Thoracic aorta (tissue), 2 donors: ENCODE data around the gene DZIP3. TPM values are rescaled to one million over a fixed set of nuclear protein-coding genes. Genes with fewer than 3 reads are reported as not detected.

ENCODE experiments used
- ATAC-seq: fragments of 150-250 bp; one replicate; pipeline ENCODE4 v1.8.0; 2017; ENCODE audit warnings: low read depth; ENCODE audit not compliant: insufficient number of reproducible peaks, low FRiP score
- DNase-seq: peaks from one replicate; pipeline ENCODE4 v3.0.0-alpha.2; 2020; ENCODE audit warnings: low spot score
- H3K27ac ChIP-seq, 2 donors: fragments of 200-600 bp; sonication (generic); 1 replicate in 1 of 2; 2 replicates in 1 of 2; pipeline ENCODE4 v1.5.1; 2016; ENCODE audit warnings: mild to moderate bottlenecking in 2 of 2, moderate library complexity in 2 of 2
- H3K27me3 ChIP-seq: fragments of 200-600 bp; sonication (generic); replicated peaks from 2 replicates; pipeline ENCODE4 v1.6.0; 2016; ENCODE audit warnings: mild to moderate bottlenecking; ENCODE audit not compliant: insufficient read depth
- H3K36me3 ChIP-seq: fragments of 200-600 bp; sonication (generic); one replicate; pipeline ENCODE4 v1.5.1; 2016
- H3K4me1 ChIP-seq, 2 donors: fragments of 200-600 bp; sonication (generic); 1 replicate in 1 of 2; 2 replicates in 1 of 2; pipeline versions ENCODE4 v1.5.1 to v1.6.0; 2016; ENCODE audit warnings: low read depth in 2 of 2, mild to moderate bottlenecking in 1 of 2; ENCODE audit not compliant: control insufficient read depth in 1 of 2
- H3K4me3 ChIP-seq: fragments of 200-600 bp; sonication (generic); 2 replicates; pipeline ENCODE4 v1.5.1; 2016; ENCODE audit warnings: mild to moderate bottlenecking
- H3K9me3 ChIP-seq: fragments of 200-600 bp; sonication (generic); 2 replicates; pipeline ENCODE4 v1.5.1; 2016
- total RNA-seq, 2 donors: library from RNA; depleted of rRNA; stranded (reverse); fragments of >200 nt; gene quantifications; one replicate each; pipeline versions ENCODE4 v1.1.0 to v1.2.3, GENCODE V29; 2016
- TF ChIP-seq, protein P1 (sequence below): fragments of 200-600 bp; sonication (generic); IDR thresholded peaks from one replicate; pipeline ENCODE4 v1.5.1; 2019; ENCODE audit warnings: antibody characterized with exemption

The DZIP3 gene
- total RNA-seq, 2 donors from 2014 or later = 9.3 to 10.2 TPM

DNA sequence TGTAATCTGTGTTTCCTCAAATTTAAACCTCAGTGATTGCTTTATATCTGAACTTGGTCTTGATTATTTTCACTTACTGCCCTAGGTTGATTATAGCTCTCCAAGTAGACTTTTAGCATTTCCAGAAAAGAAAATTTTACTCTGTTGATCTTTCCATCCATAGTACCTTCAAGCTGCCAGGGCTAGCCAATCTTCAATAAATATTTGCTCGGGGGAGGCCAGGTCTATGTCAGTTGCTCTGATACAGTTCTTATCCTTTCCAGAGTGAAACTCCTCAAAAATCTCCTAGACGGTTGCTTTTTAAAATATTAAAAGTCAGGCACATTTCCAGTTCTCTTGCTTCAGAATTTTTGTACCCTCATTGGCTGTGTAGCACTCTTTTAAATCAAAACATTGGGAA is 128.9 kb downstream of the DZIP3 start:
- Histone ChIP-seq H3K4me3 (no peak overlapping the region), H3K27me3 (no peaks in the 10 kb centered on the region), H3K4me1 (no peaks in the 10 kb centered on the region), H3K9me3 (no peaks in the 10 kb centered on the region), H3K36me3 (no peaks in the 10 kb centered on the region), H3K27ac (no peak overlapping the region)
- TF ChIP-seq, protein P1, sequence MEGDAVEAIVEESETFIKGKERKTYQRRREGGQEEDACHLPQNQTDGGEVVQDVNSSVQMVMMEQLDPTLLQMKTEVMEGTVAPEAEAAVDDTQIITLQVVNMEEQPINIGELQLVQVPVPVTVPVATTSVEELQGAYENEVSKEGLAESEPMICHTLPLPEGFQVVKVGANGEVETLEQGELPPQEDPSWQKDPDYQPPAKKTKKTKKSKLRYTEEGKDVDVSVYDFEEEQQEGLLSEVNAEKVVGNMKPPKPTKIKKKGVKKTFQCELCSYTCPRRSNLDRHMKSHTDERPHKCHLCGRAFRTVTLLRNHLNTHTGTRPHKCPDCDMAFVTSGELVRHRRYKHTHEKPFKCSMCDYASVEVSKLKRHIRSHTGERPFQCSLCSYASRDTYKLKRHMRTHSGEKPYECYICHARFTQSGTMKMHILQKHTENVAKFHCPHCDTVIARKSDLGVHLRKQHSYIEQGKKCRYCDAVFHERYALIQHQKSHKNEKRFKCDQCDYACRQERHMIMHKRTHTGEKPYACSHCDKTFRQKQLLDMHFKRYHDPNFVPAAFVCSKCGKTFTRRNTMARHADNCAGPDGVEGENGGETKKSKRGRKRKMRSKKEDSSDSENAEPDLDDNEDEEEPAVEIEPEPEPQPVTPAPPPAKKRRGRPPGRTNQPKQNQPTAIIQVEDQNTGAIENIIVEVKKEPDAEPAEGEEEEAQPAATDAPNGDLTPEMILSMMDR = no peak
- ATAC-seq (no peak), DNase-seq (no peak)

DNA sequence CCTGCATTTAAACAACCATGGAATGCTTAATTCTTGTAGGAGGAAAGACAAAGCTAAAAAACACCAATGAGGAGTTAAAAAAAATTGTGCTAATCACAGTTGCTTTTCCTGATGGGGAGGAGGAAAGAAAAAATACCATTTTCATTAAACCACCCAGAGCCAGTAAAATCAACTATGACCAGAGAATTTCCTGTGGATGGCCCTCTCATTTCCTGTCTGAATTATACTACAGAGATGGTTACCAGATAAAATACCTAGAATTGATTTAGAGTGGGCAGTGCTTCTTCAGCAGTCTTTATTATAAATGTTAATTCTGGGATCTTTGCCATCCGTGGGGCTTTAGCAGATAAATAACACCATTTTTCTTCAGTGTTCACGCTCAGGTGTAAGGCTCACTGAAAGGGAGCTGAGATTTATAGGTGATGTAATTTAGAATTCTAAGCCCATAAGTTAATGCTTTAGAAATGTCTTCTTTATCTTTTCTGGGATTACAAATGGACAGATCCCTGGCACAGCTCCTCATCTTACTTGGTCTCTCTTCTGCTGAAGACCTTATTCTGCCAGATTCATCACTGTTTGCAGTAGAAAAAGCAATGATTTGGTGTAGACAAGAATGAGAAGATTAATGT is 129.8 kb downstream of the DZIP3 start:
- no peak for ATAC-seq
- TF ChIP-seq, protein P1 = no peak

DNA sequence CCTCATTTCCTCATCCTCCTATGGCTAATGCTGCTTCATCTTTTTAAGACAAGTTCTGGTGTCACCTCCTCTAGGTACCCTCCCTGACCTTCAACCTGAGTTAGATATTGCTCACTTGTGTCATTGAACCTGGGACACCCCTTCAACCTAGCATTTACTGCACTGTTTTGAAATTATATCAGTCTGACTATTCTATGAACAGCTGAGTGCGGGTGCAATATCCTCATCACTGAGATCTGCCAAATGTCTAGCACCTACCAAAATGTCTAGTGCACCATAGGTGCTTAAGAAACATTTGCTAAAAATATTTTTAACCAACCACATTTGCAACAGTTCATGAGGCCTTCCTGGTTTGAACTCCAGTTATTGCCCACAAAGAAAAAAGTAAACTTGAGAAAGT is 133.2 kb downstream of the DZIP3 start:
- Histone ChIP-seq H3K4me3 (no peak overlapping the region), H3K27ac (no peak overlapping the region), H3K36me3 (no peaks in the 10 kb centered on the region), H3K9me3 (no peaks in the 10 kb centered on the region), H3K4me1 (no peaks in the 10 kb centered on the region), H3K27me3 (no peaks in the 10 kb centered on the region)
- DNase-seq (no peak), ATAC-seq (no peak)
- TF ChIP-seq, protein P1 = no peak

More for the DNA sequence above, 129.8 kb downstream of the DZIP3 start:
- H3K9me3 ChIP-seq = no peaks in the 10 kb centered on the region
- no peaks in the 10 kb centered on the region for H3K36me3 ChIP-seq
- no peaks in the 10 kb centered on the region for H3K27me3 ChIP-seq
- DNase-seq = no peak
- H3K4me3 ChIP-seq = no peak overlapping the region
- no peaks in the 10 kb centered on the region for H3K4me1 ChIP-seq
- H3K27ac ChIP-seq = no peak overlapping the region

DNA sequence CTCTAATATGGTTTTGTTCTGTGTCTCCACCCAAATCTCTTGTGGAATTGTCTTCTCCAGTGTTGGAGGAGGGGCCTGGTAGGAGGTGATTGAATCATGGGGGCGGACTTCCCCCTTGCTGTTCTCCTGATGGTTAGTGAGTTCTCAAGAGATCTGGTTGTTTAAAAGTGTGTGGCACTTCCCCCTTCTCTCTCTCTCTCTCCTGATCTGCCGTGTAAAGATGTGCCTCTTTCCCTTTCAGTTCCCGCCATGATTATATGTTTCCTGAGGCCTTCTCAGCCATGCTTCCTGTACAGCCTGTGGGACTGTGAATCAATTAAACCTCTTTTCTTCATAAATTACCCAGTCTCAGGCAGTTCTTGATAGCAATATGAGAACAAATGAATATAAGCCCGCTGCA is 134.6 kb downstream of the DZIP3 start:
- TF ChIP-seq, protein P1 = no peak

DNA sequence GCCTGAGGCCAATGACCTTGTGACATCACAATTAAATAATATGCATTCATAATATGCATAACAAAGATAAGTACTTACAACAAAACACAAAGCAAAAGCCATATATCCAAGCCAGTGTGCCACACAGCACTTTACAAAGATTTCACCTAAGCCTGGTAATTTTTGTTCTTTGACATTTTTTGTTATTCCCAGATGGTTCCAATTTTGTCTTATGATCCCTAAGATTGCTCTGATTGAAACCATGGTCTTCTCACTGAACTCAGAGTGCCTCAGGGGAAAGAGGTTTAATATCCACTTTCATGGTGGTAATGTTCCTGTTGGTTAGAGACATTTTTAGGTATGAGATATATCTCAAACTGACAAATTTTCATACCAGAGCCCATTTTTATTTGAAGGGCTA is 138.6 kb downstream of the DZIP3 start:
- Histone ChIP-seq H3K27ac (no peak overlapping the region), H3K36me3 (no peaks in the 10 kb centered on the region), H3K4me3 (no peak overlapping the region), H3K9me3 (no peaks in the 10 kb centered on the region), H3K4me1 (no peaks in the 10 kb centered on the region), H3K27me3 (no peaks in the 10 kb centered on the region)
- TF ChIP-seq, protein P1 = no peak
- DNase-seq = no peak
- ATAC-seq = no peak

More for the DNA sequence above, 134.6 kb downstream of the DZIP3 start:
- no peaks in the 10 kb centered on the region for H3K36me3 ChIP-seq
- no peak overlapping the region for H3K27ac ChIP-seq
- H3K4me1 ChIP-seq = no peaks in the 10 kb centered on the region
- DNase-seq (no peak), ATAC-seq (no peak)
- H3K9me3 ChIP-seq = no peaks in the 10 kb centered on the region
- no peaks in the 10 kb centered on the region for H3K27me3 ChIP-seq
- H3K4me3 ChIP-seq = no peak overlapping the region
